Uterus (tissue), 4 donors: ENCODE data around the gene SENP8. TPM values are rescaled to one million over a fixed set of nuclear protein-coding genes. Genes with fewer than 3 reads are reported as not detected.

Experiments
- DNase-seq, 2 donors: peaks; one replicate each; pipeline ENCODE4 v3.0.0-alpha.2; 2019 to 2020
- H3K27ac ChIP-seq, 2 donors: fragments of 200-600 bp; sonication (generic); 1 replicate in 1 of 2; 2 replicates in 1 of 2; pipeline ENCODE4 v1.5.1; 2016 to 2018
- H3K27me3 ChIP-seq, 2 donors: fragments of 200-600 bp; sonication (generic); one replicate each; pipeline ENCODE4 v1.5.1; 2018 to 2019; ENCODE audit warnings: control low read depth in 1 of 2
- H3K36me3 ChIP-seq, 2 donors: fragments of 200-600 bp; sonication (generic); one replicate each; pipeline ENCODE4 v1.5.1; 2019; ENCODE audit warnings: control low read depth in 1 of 2
- H3K4me1 ChIP-seq, 2 donors: fragments of 200-600 bp; sonication (generic); one replicate each; pipeline ENCODE4 v1.5.1; 2018 to 2019; ENCODE audit warnings: control low read depth in 1 of 2
- H3K4me3 ChIP-seq, 2 donors: fragments of 200-600 bp; sonication (generic); 1 replicate in 1 of 2; 2 replicates in 1 of 2; pipeline ENCODE4 v1.5.1; 2018 to 2019; ENCODE audit warnings: mild to moderate bottlenecking in 1 of 2
- H3K9me3 ChIP-seq, 2 donors: fragments of 200-600 bp; sonication (generic); one replicate each; pipeline ENCODE4 v1.5.1; 2019; ENCODE audit warnings: control low read depth in 1 of 2
- POLR2A ChIP-seq, 2 donors: fragments of 450-650 bp; IDR thresholded peaks; one replicate each; pipeline ENCODE4 v1.6.1; 2016; ENCODE audit warnings: antibody characterized with exemption in 2 of 2, mild to moderate bottlenecking in 1 of 2, moderate library complexity in 1 of 2
- intact Hi-C: fragments of 100-400 bp; cut with DNase I; formaldehyde crosslinking; loops from one replicate; pipeline ENCODE4 v1.15.1; 2023; ENCODE audit warnings: low total_unique reads
- total RNA-seq, 4 donors: library from RNA; depleted of rRNA in 3 of 4; stranded (reverse); fragments of >200 nt in 3 of 4; gene quantifications; one replicate each; pipeline versions ENCODE4 v1.1.0 to v1.2.4, GENCODE V29; 2014 to 2023
- TF ChIP-seq, protein P1 (sequence below), 4 experiments: fragments of 200-600 bp in 2 of 4; fragments of 450-650 bp in 2 of 4; sonication (generic) in 2 of 4; IDR thresholded peaks; one replicate each; pipeline ENCODE4 v1.5.1; 2016 to 2019; ENCODE audit warnings: antibody characterized with exemption in 4 of 4, mild to moderate bottlenecking in 2 of 4, moderate library complexity in 1 of 4
- donor health status: DM: yes; HTN: yes; CAD: no.

Gene SENP8
- total RNA-seq, 4 donors from 2014 or later = 0.77 to 5.6 (median 3.5) TPM

DNA sequence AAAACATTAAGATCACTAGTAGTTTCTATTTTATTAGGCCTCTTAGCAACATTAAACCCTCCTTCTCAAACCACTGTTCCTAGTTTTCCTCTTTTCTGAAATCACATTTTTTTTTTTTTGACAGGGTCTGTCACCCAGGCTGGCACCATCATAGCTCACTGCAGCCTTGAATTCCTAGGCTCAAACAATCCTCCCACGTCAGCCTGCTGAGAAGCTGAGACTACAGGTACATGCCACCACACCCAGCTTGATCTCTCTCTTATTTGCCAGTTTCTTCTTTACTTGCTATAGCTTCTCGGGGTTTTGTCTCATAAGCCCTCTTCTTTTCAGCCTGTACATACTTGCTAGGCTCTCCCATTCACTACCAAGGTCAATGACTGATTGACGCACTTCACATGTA, 28.0 kb downstream of the SENP8 start:
- Histone ChIP-seq H3K27me3 (no peaks in the 10 kb centered on the region), H3K27ac (no peak overlapping the region), H3K4me1 (no peaks in the 10 kb centered on the region), H3K36me3 (no peaks in the 10 kb centered on the region), H3K9me3 (no peaks in the 10 kb centered on the region), H3K4me3 (no peak overlapping the region)
- no peak for DNase-seq
- intact Hi-C loops = no loop called here
- no peak for TF ChIP-seq POLR2A (IDR thresholded peaks at IDR 0.05)
- TF ChIP-seq, protein P1, sequence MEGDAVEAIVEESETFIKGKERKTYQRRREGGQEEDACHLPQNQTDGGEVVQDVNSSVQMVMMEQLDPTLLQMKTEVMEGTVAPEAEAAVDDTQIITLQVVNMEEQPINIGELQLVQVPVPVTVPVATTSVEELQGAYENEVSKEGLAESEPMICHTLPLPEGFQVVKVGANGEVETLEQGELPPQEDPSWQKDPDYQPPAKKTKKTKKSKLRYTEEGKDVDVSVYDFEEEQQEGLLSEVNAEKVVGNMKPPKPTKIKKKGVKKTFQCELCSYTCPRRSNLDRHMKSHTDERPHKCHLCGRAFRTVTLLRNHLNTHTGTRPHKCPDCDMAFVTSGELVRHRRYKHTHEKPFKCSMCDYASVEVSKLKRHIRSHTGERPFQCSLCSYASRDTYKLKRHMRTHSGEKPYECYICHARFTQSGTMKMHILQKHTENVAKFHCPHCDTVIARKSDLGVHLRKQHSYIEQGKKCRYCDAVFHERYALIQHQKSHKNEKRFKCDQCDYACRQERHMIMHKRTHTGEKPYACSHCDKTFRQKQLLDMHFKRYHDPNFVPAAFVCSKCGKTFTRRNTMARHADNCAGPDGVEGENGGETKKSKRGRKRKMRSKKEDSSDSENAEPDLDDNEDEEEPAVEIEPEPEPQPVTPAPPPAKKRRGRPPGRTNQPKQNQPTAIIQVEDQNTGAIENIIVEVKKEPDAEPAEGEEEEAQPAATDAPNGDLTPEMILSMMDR (IDR thresholded peaks at IDR 0.05) = no peak

GRCh38 chr15:72146934-72147333, 28.7 kb downstream of the SENP8 start:
- Histone ChIP-seq H3K9me3 (no peaks in the 10 kb centered on the region), H3K27ac (no peak overlapping the region), H3K36me3 (no peaks in the 10 kb centered on the region), H3K4me3 (no peak overlapping the region), H3K27me3 (no peaks in the 10 kb centered on the region), H3K4me1 (no peaks in the 10 kb centered on the region)
- intact Hi-C loops = no loop called here
- DNase-seq = no peak
- no peak for TF ChIP-seq POLR2A (IDR thresholded peaks at IDR 0.05)
- TF ChIP-seq, protein P1 (IDR thresholded peaks at IDR 0.05) = no peak

DNA sequence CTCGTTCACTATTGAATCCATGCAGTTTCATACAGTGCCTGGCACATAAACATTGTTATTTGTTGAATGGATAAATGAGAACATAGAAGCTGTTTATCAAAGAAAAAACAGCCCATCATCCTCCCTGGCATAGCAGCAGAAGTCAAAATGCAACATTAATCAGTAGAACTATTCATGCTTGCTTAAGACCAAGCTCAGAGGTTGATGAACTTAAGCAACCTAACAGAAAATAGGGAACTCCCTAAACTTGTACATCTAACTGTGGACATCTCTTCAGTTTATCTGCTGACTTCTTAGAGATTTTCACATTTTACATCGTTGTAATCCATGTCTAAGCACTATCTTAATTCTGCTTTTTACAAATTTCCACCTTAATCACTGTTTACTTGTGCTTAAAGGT, 29.2 kb downstream of the SENP8 start:
- Histone ChIP-seq H3K36me3 (no peaks in the 10 kb centered on the region), H3K4me3 (no peak overlapping the region), H3K9me3 (no peaks in the 10 kb centered on the region), H3K27ac (no peak overlapping the region), H3K4me1 (no peaks in the 10 kb centered on the region), H3K27me3 (no peaks in the 10 kb centered on the region)
- intact Hi-C loops = no loop called here
- no peak for DNase-seq
- TF ChIP-seq, protein P1 (IDR thresholded peaks at IDR 0.05) = no peak

- H3K36me3 ChIP-seq = no peaks in the 10 kb centered on the region
- intact Hi-C loops = loop anchor here (10.0 kb wide), 2 partner anchors 409 to 709 kb away; no protein-coding TSS in a partner anchor
- no peaks in the 10 kb centered on the region for H3K27me3 ChIP-seq
- H3K4me3 ChIP-seq = no peak overlapping the region
- H3K27ac ChIP-seq = no peak overlapping the region
- no peaks in the 10 kb centered on the region for H3K9me3 ChIP-seq
- TF ChIP-seq, protein P1 (IDR thresholded peaks at IDR 0.05) = no peak
- no peak for TF ChIP-seq POLR2A (IDR thresholded peaks at IDR 0.05)
- no peak for DNase-seq
- H3K4me1 ChIP-seq = no peaks in the 10 kb centered on the region
Measured at GRCh38 chr15:72153269-72154000, 35.2 kb downstream of the SENP8 start.

- H3K36me3 ChIP-seq = no peaks in the 10 kb centered on the region
- H3K4me1 ChIP-seq = no peaks in the 10 kb centered on the region
- TF ChIP-seq, protein P1 (IDR thresholded peaks at IDR 0.05) = no peak
- TF ChIP-seq POLR2A (IDR thresholded peaks at IDR 0.05) = no peak
- H3K9me3 ChIP-seq = no peaks in the 10 kb centered on the region
- intact Hi-C loops = loop anchor here (10.0 kb wide), 2 partner anchors 410 to 710 kb away; no protein-coding TSS in a partner anchor
- no peaks in the 10 kb centered on the region for H3K27me3 ChIP-seq
- H3K27ac ChIP-seq = no peak overlapping the region
- no peak overlapping the region for H3K4me3 ChIP-seq
- DNase-seq = no peak
Measured at GRCh38 chr15:72154316-72154715, 36.1 kb downstream of the SENP8 start.
